HFFc6 (cell line): ENCODE results near the gene PSME4. TPM values are rescaled to one million over a fixed set of nuclear protein-coding genes. Genes with fewer than 3 reads are reported as not detected.
"Not testable (repeated sequence)": the region's sequence is repeated elsewhere in the genome, so short reads cannot be mapped to it uniquely, and the experiment has no call there.

Experiments
- DNase-seq: peaks from one replicate; pipeline ENCODE4 v3.0.0-alpha.2; 2018
- H3K27ac Mint-ChIP-seq: 2 replicates; pipeline ENCODE4 v1.8.0; 2020; ENCODE audit warnings: mild to moderate bottlenecking, mixed read lengths
- H3K27me3 Mint-ChIP-seq: 2 replicates; pipeline ENCODE4 v1.8.0; 2021; ENCODE audit warnings: mild to moderate bottlenecking, moderate library complexity, mixed read lengths; ENCODE audit not compliant: insufficient read depth
- H3K36me3 Mint-ChIP-seq: 2 replicates; pipeline ENCODE4 v1.8.0; 2021; ENCODE audit warnings: low read depth, mixed read lengths
- H3K4me1 Mint-ChIP-seq: 2 replicates; pipeline ENCODE4 v1.8.0; 2020; ENCODE audit warnings: low read depth, mixed read lengths
- H3K4me3 Mint-ChIP-seq: 2 replicates; pipeline ENCODE4 v1.8.0; 2020; ENCODE audit warnings: mild to moderate bottlenecking, moderate library complexity, mixed read lengths
- H3K9me3 Mint-ChIP-seq: 2 replicates; pipeline ENCODE4 v1.8.0; 2020; ENCODE audit warnings: mild to moderate bottlenecking, mixed read lengths
- total RNA-seq, 6 experiments: library from RNA; stranded (reverse); fragmentation: NEBNext Ultra II Directional; extraction: Animal tissue kit (Norgen Biotek cat#: 25700); gene quantifications; 2 replicates in 1 of 6; 3 replicates in 5 of 6; pipeline ENCODE4 v1.2.3, GENCODE V29; 2021
- TF ChIP-seq, protein P1 (sequence below): fragments of 200-600 bp; sonication (generic); IDR thresholded peaks from 2 replicates; pipeline ENCODE4 v1.5.0; 2021; ENCODE audit warnings: antibody characterized with exemption, mild to moderate bottlenecking

The PSME4 gene
- total RNA-seq, 6 experiments from 2014 or later = 64.6 to 88.0 (median 75.3) TPM

DNA sequence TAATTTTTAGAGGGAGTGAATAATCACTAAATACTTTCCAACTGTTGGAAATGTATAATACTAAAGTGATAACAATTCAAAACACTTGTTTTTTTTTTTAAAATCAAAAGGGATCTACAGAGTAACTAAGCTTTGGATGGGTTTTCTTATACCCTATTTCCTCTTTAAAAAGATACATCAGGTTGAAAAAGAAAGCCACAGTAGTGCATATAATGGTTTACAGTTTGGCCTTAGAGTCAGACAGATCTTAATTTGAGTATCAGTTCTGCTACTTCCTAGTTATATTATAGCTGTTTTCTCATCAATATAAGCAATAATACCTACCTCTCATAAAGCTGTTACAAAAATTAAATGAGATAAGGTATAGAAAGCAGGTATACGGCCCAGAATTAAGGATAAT lies 28.5 kb downstream of the PSME4 start:
- Mint-ChIP-seq H3K36me3 (peaks cover 21% of the 10 kb centered on the region), H3K4me1 (peaks cover 26% of the 10 kb centered on the region), H3K27me3 (no peaks in the 10 kb centered on the region), H3K4me3 (no peak overlapping the region), H3K9me3 (no peaks in the 10 kb centered on the region), H3K27ac (no peak overlapping the region)
- TF ChIP-seq, protein P1, sequence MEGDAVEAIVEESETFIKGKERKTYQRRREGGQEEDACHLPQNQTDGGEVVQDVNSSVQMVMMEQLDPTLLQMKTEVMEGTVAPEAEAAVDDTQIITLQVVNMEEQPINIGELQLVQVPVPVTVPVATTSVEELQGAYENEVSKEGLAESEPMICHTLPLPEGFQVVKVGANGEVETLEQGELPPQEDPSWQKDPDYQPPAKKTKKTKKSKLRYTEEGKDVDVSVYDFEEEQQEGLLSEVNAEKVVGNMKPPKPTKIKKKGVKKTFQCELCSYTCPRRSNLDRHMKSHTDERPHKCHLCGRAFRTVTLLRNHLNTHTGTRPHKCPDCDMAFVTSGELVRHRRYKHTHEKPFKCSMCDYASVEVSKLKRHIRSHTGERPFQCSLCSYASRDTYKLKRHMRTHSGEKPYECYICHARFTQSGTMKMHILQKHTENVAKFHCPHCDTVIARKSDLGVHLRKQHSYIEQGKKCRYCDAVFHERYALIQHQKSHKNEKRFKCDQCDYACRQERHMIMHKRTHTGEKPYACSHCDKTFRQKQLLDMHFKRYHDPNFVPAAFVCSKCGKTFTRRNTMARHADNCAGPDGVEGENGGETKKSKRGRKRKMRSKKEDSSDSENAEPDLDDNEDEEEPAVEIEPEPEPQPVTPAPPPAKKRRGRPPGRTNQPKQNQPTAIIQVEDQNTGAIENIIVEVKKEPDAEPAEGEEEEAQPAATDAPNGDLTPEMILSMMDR = no peak
- no peak for DNase-seq

DNA sequence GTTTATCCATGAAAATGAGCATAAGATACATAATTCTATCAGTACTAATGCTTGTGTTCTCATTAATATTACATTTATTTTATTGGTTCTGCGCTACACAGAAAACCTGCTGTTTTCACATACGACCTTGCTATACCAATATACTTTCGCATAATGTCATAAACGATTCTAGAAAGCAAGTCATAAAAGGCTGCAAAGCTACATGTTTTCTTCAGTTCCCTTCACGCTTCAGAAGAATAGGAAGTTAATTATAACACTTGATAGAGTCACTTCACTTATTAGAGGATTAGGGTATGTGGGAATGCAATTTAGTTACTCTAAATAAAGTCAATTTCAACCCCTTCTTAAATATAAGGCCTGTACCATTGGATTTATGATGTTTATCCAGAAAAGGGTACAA lies 29.0 kb downstream of the PSME4 start:
- no peak overlapping the region for H3K27ac Mint-ChIP-seq
- peaks cover 26% of the 10 kb centered on the region for H3K4me1 Mint-ChIP-seq
- no peak for DNase-seq
- TF ChIP-seq, protein P1 = no peak
- no peaks in the 10 kb centered on the region for H3K27me3 Mint-ChIP-seq
- H3K36me3 Mint-ChIP-seq = peaks cover 21% of the 10 kb centered on the region
- no peak overlapping the region for H3K4me3 Mint-ChIP-seq
- no peaks in the 10 kb centered on the region for H3K9me3 Mint-ChIP-seq

DNA sequence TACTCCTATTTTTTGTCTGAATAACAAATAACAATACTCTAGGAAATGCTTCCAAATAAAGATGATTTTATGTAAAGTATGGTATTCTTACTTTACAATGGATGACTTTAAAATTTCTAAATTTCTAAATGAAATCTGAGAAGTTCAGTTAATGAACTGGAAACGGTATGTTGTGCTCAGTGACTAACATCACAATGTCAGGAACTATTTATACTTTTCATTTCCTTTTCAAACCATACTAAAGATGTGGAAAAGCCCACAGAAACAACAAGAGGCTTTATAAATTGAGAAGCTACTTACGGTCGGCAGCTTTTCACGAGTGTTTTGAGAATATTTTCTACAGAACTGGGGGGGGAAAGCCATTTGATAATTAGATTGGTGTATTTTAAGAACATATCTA lies 31.1 kb downstream of the PSME4 start:
- TF ChIP-seq, protein P1 = no peak
- H3K27ac Mint-ChIP-seq = peak overlapping the region; percentile 48
- peaks cover 18% of the 10 kb centered on the region for H3K36me3 Mint-ChIP-seq
- no peak overlapping the region for H3K4me3 Mint-ChIP-seq
- DNase-seq = no peak
- H3K27me3 Mint-ChIP-seq = no peaks in the 10 kb centered on the region
- no peaks in the 10 kb centered on the region for H3K9me3 Mint-ChIP-seq
- H3K4me1 Mint-ChIP-seq = peaks cover 10% of the 10 kb centered on the region

DNA sequence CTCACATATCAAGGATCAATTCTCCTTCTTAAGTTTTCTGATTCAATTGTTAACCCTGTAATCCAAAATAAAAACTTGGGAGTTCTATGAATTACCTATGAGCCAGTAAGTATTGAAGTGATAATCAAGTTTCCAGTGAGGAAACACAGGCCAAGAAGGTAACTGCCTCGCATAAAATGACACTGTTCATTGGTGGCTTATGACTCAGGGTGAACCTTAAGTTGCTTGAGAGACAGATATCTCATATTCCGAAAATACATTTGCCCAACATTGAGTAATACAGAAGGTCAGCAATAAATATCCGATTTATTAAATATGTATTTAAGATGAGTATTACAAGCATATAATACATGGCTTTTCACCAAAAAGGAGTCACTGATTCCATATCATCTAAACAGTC lies 31.9 kb downstream of the PSME4 start:
- DNase-seq = no peak
- no peaks in the 10 kb centered on the region for H3K9me3 Mint-ChIP-seq
- peaks cover 10% of the 10 kb centered on the region for H3K4me1 Mint-ChIP-seq
- H3K4me3 Mint-ChIP-seq = no peak overlapping the region
- TF ChIP-seq, protein P1 = no peak
- H3K27me3 Mint-ChIP-seq = no peaks in the 10 kb centered on the region
- peaks cover 24% of the 10 kb centered on the region for H3K36me3 Mint-ChIP-seq
- H3K27ac Mint-ChIP-seq = no peak overlapping the region

DNA sequence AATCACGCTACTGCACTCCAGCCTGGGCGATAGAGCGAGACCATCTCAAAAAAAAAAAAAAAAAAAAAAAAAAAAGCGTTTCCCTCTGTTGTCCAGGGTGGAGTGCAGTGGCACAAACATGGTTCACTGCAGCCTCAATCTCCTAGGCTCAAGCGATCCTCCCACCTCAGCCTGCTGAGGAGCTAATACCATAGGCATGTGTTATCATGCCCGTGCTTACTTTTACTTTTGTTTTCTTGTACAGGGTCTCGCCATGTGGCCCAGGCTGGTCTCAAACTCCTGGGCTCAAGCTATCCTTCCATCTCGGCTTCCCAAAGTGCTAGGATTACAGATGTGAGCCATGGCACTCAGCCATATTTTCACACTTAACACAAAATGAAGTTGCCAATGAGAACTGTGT lies 37.5 kb downstream of the PSME4 start:
- Mint-ChIP-seq H3K27me3 (no peaks in the 10 kb centered on the region; the same call in 1 of the 2 replicates), H3K9me3 (no peaks in the 10 kb centered on the region), H3K36me3 (peaks cover 36% of the 10 kb centered on the region), H3K4me3 (no peak overlapping the region), H3K4me1 (no peaks in the 10 kb centered on the region), H3K27ac (no peak overlapping the region; the same call in 1 of the 2 replicates)
- TF ChIP-seq, protein P1 = no peak
- DNase-seq = no peak

DNA sequence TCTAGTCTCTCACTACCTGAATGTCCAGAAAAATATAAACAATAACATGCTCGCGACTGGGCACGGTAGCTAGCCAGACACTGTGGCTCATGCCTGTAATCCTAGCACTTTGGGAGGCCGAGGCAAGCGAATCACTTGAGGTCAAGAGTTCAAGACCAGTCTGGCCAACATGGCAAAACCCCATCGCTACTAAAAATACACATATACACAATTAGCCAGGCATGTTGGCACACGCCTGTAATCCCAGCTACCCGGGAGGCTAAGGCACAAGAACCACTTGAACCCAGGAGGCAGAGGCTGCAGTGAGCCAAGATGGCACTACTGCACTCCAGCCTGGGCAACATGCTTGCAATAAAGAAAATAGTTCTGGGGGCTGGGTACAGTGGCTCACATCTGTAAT lies 44.5 kb downstream of the PSME4 start:
- not testable (repeated sequence) for H3K9me3 Mint-ChIP-seq, H3K4me1 Mint-ChIP-seq, H3K27me3 Mint-ChIP-seq, H3K27ac Mint-ChIP-seq, H3K4me3 Mint-ChIP-seq, DNase-seq
- peaks cover 47% of the 10 kb centered on the region for H3K36me3 Mint-ChIP-seq
